Superior temporal gyrus (tissue), 1 donor: ENCODE measurements around the gene PATE1.

ENCODE experiments used
- DNase-seq: peaks from one replicate; pipeline ENCODE4 v3.0.0-alpha.2; 2016; ENCODE audit errors: extremely low spot score

The PATE1 gene

DNA sequence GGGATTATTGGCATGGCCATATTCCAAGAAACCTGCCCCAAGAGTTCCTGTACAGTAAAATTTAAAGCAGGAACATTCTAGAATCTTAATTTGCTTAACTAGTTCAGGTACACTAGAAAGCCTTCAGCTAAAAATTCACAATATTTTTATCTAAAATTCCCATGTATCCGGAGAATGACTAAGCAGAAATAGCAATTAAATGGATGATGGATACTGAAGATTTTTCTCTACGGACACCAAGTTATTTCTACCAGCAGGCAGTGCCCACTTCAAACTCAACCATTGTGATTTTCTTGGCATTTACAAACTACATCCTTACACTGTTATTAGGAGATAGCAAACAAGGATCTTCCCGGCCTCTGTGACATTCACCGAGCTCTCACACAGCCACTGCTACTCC is 44.7 kb downstream of the PATE1 start:
- DNase-seq = no peak

DNA sequence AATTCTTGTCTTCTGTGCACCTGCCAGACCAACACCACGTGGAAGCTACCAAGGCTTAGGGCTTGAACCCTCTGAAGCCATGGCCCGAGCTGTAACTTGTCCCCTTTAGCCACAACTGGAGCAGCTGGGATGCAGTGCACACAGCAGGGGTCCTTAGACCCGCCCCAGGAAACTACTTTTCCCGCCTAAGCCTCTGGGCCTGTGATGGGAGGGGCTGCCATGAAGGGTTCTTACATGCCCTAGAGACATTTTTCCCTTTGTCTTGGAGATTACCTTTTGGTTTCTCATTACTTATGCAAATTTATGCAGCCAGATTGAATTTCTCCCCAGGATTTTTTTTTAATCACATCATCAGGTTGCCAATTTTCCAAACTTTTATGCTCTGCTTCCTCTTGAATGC is 51.6 kb downstream of the PATE1 start:
- no peak for DNase-seq
